Measurements from ENCODE around the gene LYL1. TPM values are rescaled to one million over a fixed set of nuclear protein-coding genes. Genes with fewer than 3 reads are reported as not detected.

LYL1 gene
- total RNA-seq, 1 donor from 2014 or later: 0.88 TPM

- Mint-ChIP-seq H3K9me3 (peaks cover 3% of the 10 kb centered on the region), H3K27ac (no peak overlapping the region), H3K4me1 (peaks cover 6% of the 10 kb centered on the region), H3K4me3 (no peak overlapping the region), H3K27me3 (ENCODE audit: insufficient read depth, low read depth) (peaks cover 36% of the 10 kb centered on the region), H3K36me3 (peaks cover under 1% of the 10 kb centered on the region)
- H2AFZ ChIP-seq (replicated peaks): peak overlapping the region; percentile 90
- peaks cover 44% of the 10 kb centered on the region for H4K20me1 ChIP-seq (ENCODE audit: low read depth)
- DNase-seq (ENCODE audit: low spot score): no peak
- H3K79me2 ChIP-seq (ENCODE audit: low read depth): no peaks in the 10 kb centered on the region
- no peak overlapping the region for H3K9ac ChIP-seq
- peaks cover 28% of the 10 kb centered on the region for H3F3A ChIP-seq (ENCODE audit: low read depth)
- H3K27ac ChIP-seq: no peak overlapping the region
- H3K27me3 ChIP-seq: peaks cover 60% of the 10 kb centered on the region
- H3K36me3 ChIP-seq: no peaks in the 10 kb centered on the region
- peak overlapping the region; percentile 34 for H3K4me3 ChIP-seq
- H3K4me2 ChIP-seq: peak overlapping the region; percentile 67
- no peaks in the 10 kb centered on the region for H3K9me3 ChIP-seq (ENCODE audit: low read depth)
- H3K4me1 ChIP-seq: peaks cover 3% of the 10 kb centered on the region
- TF ChIP-seq EZH2phosphoT487 (IDR thresholded peaks at IDR 0.05) (no peak), CTCF (IDR thresholded peaks at IDR 0.05) (no peak), EZH2 (IDR thresholded peaks at IDR 0.05) (no peak)
These were observed 317 bp downstream of the LYL1 start for GRCh38 chr19:13102416-13102665.

DNA sequence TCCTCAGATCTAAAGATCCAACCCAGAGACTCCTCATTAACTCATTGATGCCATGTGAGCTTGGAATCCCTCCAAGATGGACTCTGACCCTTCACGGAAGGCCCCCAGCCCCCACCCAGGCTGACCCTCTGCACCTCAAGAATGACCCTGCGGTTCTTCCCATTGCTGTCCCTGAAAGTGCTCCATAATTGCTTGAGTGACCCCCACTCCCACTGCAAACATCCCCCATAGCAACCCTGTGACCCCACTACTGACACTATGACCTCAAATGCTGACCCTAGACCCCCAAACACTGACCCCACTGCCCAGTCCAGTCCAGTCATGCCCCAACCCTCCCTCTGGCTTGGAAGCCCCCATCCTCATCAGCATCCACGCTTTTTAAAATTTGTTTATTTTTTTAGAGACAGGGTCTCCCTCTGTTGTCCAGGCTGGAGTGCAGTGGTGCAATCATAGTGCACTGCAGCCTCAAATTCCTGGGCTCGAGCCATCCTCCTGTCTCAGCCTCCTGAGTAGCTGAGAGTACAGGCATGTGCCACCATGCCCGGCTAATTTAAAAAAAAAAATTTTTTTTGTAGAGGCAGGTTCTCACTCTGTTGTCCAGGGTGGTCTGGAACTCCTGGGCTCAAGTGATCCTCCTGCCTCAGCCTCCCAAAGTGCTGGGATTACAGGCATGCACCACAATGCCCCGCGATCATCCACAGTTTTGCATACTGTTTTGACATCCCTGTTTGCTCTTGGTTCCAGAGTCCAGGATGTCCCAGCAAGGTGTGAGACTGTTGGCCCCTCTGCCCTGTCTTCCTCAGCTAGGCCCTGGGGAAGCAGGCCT lies 855 bp downstream of the LYL1 start:
- H3K36me3 Mint-ChIP-seq: no peaks in the 10 kb centered on the region
- H3K4me1 Mint-ChIP-seq: peaks cover 10% of the 10 kb centered on the region
- no peak for DNase-seq (ENCODE audit: low spot score)
- peaks cover 49% of the 10 kb centered on the region for H4K20me1 ChIP-seq (ENCODE audit: low read depth)
- no peaks in the 10 kb centered on the region for H3K9me3 ChIP-seq (ENCODE audit: low read depth)
- H3K27me3 Mint-ChIP-seq (ENCODE audit: insufficient read depth, low read depth): peaks cover 41% of the 10 kb centered on the region
- no peak overlapping the region for H3K9ac ChIP-seq
- H3K9me3 Mint-ChIP-seq: peaks cover 3% of the 10 kb centered on the region
- peak overlapping the region; percentile 67 for H3K4me2 ChIP-seq
- peak overlapping the region; percentile 38 for H3K4me3 Mint-ChIP-seq
- no peak overlapping the region for H2AFZ ChIP-seq (replicated peaks)
- no peak overlapping the region for H3K4me3 ChIP-seq
- peaks cover 6% of the 10 kb centered on the region for H3K4me1 ChIP-seq
- no peak for TF ChIP-seq EZH2phosphoT487 (IDR thresholded peaks at IDR 0.05)
- TF ChIP-seq CTCF (IDR thresholded peaks at IDR 0.05): no peak
- TF ChIP-seq EZH2 (IDR thresholded peaks at IDR 0.05): no peak
- peaks cover 65% of the 10 kb centered on the region for H3K27me3 ChIP-seq
- no peaks in the 10 kb centered on the region for H3K36me3 ChIP-seq
- no peak overlapping the region for H3K27ac ChIP-seq
- no peak overlapping the region for H3K27ac Mint-ChIP-seq
- no peaks in the 10 kb centered on the region for H3K79me2 ChIP-seq (ENCODE audit: low read depth)
- peaks cover 33% of the 10 kb centered on the region for H3F3A ChIP-seq (ENCODE audit: low read depth)

DNA sequence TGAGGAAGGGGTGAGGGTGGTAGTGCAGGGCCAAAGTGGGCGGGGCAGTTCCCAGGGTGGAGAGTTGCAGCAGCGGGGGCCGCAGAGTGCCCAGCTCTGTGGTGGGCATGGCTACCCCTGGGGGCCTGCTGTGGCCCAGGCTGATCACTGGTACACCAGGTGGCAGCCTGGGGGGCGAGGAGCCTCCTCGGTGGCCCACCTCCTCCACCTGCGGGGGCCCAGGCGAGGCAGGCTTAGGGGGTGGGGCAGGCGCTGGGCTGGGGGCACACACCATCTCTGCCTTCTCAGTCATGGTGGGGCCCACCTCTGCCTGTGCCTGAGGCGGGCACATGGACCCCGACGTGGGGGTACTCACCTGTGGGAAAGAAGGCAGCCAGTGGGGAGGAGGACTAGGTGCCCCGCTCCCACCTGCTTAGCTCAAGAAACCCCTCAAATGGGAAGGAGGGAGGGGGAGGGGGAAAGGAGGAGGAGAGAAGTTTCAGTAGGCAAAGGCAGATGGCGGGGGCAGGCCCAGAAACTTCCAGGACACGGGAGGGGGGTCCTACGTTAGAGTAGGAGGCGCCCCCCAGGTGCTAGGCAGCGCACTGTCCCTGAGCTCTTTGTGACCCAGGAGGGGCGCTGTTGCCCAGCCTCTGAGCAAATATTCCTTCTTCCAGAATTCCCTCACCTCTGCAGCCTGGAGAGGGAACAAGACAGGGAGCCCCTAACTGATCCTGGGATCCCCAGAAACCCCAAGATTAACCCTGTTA lies 1.6 kb downstream of the LYL1 start:
- no peak for DNase-seq (ENCODE audit: low spot score)
- no peak overlapping the region for H3K27ac ChIP-seq
- no peak overlapping the region for H3K4me2 ChIP-seq
- H3K4me1 ChIP-seq: peaks cover 11% of the 10 kb centered on the region
- H3K9ac ChIP-seq: no peak overlapping the region
- no peak overlapping the region for H3K27ac Mint-ChIP-seq
- H3K4me3 ChIP-seq: no peak overlapping the region
- peaks cover 73% of the 10 kb centered on the region for H3K27me3 ChIP-seq
- H3K36me3 ChIP-seq: no peaks in the 10 kb centered on the region
- H3K4me1 Mint-ChIP-seq: peaks cover 12% of the 10 kb centered on the region
- H3F3A ChIP-seq (ENCODE audit: low read depth): peaks cover 41% of the 10 kb centered on the region
- H3K9me3 Mint-ChIP-seq: peaks cover 3% of the 10 kb centered on the region
- H3K4me3 Mint-ChIP-seq: peak overlapping the region; percentile 38
- H3K27me3 Mint-ChIP-seq (ENCODE audit: insufficient read depth, low read depth): peaks cover 47% of the 10 kb centered on the region
- H3K9me3 ChIP-seq (ENCODE audit: low read depth): no peaks in the 10 kb centered on the region
- H2AFZ ChIP-seq (replicated peaks): no peak overlapping the region
- H3K36me3 Mint-ChIP-seq: no peaks in the 10 kb centered on the region
- peaks cover 54% of the 10 kb centered on the region for H4K20me1 ChIP-seq (ENCODE audit: low read depth)
- no peaks in the 10 kb centered on the region for H3K79me2 ChIP-seq (ENCODE audit: low read depth)
- TF ChIP-seq CTCF (IDR thresholded peaks at IDR 0.05): peak; percentile 53
- no peak for TF ChIP-seq EZH2phosphoT487 (IDR thresholded peaks at IDR 0.05)
